ENCODE measurements around the gene SYNJ2.

Gene SYNJ2

DNA sequence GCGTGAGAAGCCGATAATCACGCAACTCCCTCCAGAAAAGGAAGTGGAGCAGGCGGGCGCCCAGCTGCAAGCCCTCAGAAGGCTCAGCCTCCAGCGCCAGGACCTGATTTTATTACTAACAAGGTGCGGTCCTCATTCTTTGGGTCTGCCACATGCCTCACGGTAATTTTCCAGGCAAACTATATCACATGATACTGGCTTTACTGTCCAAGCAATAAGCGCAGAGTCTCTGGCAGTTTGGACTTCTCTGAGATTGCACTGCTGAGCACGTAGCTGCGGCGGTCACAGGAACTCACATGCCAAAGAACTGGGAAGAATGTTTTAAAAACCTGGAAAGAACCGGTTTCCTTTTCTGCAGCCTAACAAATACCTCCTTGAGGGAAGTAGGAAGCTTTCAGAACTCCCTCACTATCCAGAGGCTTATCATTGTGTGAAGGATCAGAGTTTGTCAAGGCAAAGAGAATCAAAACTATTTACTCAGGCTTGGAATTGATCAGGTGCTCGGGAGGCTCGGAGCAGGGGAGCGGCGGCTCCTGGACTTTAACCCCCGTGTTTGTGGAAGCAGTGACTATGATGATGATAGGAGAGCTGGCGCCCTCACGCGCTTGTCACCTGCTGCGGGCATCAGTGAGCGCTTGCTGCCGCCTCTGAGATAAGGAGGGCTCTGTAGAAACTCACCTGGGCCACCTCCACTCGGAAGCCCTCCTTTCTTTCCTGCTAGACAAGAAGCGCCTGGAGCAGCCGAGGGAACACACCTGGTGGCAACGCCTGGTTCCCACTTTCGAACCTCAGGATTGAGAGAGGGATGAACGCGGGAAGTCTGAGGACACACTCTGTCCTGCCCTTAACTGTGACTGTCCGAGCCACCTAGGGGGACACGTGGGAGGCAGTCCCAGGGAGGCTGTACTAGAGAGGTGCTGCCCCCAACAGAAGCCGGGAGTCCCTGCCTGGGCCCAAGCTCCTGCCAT lies 27.2 kb upstream of the SYNJ2 start:
- TF ChIP-seq TAF1 (IDR thresholded peaks at IDR 0.05; ENCODE audit: low read depth): no peak
- TF ChIP-seq, protein P1, sequence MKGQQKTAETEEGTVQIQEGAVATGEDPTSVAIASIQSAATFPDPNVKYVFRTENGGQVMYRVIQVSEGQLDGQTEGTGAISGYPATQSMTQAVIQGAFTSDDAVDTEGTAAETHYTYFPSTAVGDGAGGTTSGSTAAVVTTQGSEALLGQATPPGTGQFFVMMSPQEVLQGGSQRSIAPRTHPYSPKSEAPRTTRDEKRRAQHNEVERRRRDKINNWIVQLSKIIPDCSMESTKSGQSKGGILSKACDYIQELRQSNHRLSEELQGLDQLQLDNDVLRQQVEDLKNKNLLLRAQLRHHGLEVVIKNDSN (IDR thresholded peaks at IDR 0.05): no peak
- no peak for TF ChIP-seq ZBTB7A (IDR thresholded peaks at IDR 0.05; ENCODE audit: low read depth)
- no peak for TF ChIP-seq TEAD4 (IDR thresholded peaks at IDR 0.05)

DNA sequence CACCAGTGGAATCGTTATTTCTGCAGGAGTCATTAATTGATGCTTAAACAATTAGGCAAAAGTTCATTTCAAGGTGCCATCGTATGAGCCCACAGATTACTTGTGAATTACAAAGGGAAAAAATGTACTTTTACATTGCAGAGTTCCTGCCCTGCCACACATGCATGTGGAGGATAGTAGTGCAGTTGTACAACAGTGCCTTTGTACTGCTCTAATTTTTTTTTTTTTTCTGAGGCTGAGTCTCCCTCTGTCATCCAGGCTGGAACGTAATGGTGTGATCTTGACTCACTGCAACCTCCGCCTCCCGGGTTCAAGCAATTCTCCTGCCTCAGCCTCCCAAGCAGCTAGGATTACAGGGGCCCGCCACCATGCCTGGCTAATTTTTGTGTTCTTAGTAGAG lies 26.0 kb upstream of the SYNJ2 start:
- no peak for TF ChIP-seq TEAD4 (IDR thresholded peaks at IDR 0.05)
- TF ChIP-seq ZBTB7A (IDR thresholded peaks at IDR 0.05; ENCODE audit: low read depth): no peak
- no peak for TF ChIP-seq NFIC (IDR thresholded peaks at IDR 0.05)
- TF ChIP-seq, protein P2, sequence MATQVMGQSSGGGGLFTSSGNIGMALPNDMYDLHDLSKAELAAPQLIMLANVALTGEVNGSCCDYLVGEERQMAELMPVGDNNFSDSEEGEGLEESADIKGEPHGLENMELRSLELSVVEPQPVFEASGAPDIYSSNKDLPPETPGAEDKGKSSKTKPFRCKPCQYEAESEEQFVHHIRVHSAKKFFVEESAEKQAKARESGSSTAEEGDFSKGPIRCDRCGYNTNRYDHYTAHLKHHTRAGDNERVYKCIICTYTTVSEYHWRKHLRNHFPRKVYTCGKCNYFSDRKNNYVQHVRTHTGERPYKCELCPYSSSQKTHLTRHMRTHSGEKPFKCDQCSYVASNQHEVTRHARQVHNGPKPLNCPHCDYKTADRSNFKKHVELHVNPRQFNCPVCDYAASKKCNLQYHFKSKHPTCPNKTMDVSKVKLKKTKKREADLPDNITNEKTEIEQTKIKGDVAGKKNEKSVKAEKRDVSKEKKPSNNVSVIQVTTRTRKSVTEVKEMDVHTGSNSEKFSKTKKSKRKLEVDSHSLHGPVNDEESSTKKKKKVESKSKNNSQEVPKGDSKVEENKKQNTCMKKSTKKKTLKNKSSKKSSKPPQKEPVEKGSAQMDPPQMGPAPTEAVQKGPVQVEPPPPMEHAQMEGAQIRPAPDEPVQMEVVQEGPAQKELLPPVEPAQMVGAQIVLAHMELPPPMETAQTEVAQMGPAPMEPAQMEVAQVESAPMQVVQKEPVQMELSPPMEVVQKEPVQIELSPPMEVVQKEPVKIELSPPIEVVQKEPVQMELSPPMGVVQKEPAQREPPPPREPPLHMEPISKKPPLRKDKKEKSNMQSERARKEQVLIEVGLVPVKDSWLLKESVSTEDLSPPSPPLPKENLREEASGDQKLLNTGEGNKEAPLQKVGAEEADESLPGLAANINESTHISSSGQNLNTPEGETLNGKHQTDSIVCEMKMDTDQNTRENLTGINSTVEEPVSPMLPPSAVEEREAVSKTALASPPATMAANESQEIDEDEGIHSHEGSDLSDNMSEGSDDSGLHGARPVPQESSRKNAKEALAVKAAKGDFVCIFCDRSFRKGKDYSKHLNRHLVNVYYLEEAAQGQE (IDR thresholded peaks at IDR 0.05; ENCODE audit: low read depth): no peak
- TF ChIP-seq RAD21 (IDR thresholded peaks at IDR 0.05; ENCODE audit: low read depth): no peak
- no peak for TF ChIP-seq EP300 (IDR thresholded peaks at IDR 0.05; ENCODE audit: borderline replicate concordance)
- TF ChIP-seq EGR1 (IDR thresholded peaks at IDR 0.05): no peak
- TF ChIP-seq CREB1 (IDR thresholded peaks at IDR 0.05; ENCODE audit: low read depth): no peak

DNA sequence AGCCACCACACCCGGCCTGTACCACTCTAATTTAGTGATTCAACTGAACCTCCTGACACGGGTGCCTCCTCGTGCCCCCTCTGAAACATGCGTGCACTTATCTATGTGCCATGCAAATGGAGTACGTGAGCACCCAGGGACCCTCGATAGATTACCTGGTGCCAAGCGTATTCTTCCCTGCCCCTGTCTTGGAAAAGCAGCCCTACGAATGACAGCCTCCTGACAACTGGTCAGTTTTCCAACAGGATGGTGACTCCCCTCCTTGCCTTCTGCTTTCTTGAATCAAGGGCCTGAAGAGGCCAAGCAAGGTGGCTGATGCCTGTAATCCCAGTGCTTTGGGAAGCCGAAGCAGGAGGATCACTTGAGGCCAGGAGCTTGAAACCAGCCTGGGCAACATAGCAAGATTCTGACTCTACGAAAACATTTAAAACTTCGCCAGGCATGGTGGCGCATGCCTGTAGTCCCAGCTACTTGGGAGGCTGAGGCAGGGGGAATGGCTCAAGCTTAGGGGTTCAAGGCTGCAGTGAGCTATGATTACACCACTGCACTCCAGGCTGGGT lies 25.4 kb upstream of the SYNJ2 start:
- TF ChIP-seq, protein P2 (IDR thresholded peaks at IDR 0.05; ENCODE audit: low read depth): no peak
- TF ChIP-seq YY1 (IDR thresholded peaks at IDR 0.05; ENCODE audit: low read depth) (no peak), FOXM1 (IDR thresholded peaks at IDR 0.05; ENCODE audit: borderline replicate concordance, low read depth) (no peak), RAD21 (IDR thresholded peaks at IDR 0.05; ENCODE audit: low read depth) (no peak), NFIC (IDR thresholded peaks at IDR 0.05) (no peak), CREB1 (IDR thresholded peaks at IDR 0.05; ENCODE audit: low read depth) (no peak), CEBPB (IDR thresholded peaks at IDR 0.05) (no peak), EP300 (IDR thresholded peaks at IDR 0.05; ENCODE audit: borderline replicate concordance) (no peak), TEAD4 (IDR thresholded peaks at IDR 0.05) (no peak), EGR1 (IDR thresholded peaks at IDR 0.05) (no peak), TAF1 (IDR thresholded peaks at IDR 0.05; ENCODE audit: low read depth) (no peak), TCF12 (IDR thresholded peaks at IDR 0.05; ENCODE audit: low read depth) (no peak), ZBTB7A (IDR thresholded peaks at IDR 0.05; ENCODE audit: low read depth) (no peak)
- TF ChIP-seq, protein P3, sequence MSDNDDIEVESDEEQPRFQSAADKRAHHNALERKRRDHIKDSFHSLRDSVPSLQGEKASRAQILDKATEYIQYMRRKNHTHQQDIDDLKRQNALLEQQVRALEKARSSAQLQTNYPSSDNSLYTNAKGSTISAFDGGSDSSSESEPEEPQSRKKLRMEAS (IDR thresholded peaks at IDR 0.05): no peak
- TF ChIP-seq, protein P1 (IDR thresholded peaks at IDR 0.05): no peak

DNA sequence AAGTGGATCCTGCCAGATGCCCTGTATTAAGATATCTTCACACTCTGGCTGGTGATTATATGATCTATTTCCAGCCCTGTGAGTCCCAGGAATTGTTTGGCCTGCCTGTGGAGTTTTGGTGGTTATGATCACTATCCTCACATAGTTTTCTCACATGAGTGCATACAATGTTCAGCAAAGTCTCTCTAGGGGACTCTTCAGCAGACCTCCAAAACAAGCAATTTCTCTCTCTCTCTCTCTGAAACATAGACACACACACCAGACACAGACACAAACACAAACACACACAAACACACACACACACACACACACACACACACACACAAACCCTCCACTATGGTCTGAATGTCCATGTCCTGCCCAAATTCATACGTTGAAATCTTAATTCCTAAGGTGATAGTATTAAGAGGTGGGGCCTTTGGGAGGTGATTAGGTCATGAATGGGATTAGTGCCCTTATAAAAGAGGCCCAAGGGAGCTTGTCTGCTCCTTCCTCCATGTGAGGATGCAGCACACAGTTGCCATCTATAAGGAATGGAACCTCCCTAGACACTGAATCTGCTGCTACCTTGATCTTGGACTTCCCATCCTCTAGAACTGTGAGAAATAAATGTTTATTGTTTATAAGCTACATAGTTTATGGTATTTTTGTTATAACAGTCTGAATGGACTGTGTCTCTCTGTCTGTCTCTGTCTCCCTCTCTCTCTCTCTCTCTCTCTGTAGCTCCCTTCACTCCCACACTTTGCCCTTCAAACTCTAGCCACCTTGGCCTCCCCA lies 22.0 kb upstream of the SYNJ2 start:
- TF ChIP-seq TCF12 (IDR thresholded peaks at IDR 0.05; ENCODE audit: low read depth) (no peak), TEAD4 (IDR thresholded peaks at IDR 0.05) (no peak), TAF1 (IDR thresholded peaks at IDR 0.05; ENCODE audit: low read depth) (no peak), ZBTB7A (IDR thresholded peaks at IDR 0.05; ENCODE audit: low read depth) (no peak), CEBPB (IDR thresholded peaks at IDR 0.05) (no peak), EP300 (IDR thresholded peaks at IDR 0.05; ENCODE audit: borderline replicate concordance) (no peak)
- TF ChIP-seq, protein P1 (IDR thresholded peaks at IDR 0.05): no peak

All from Ishikawa (cell line).